PFSK-1 (cell line): Measurements from ENCODE around the gene CBX7.

Source experiments
- FOXP2 ChIP-seq: optimal IDR thresholded peaks from 2 replicates; pipeline ENCODE3; 2011; ENCODE audit warnings: borderline replicate concordance, control low read depth, inconsistent platforms; ENCODE audit not compliant: insufficient read depth; ENCODE audit errors: extremely low read length, extremely low read depth
- POLR2AphosphoS5 ChIP-seq: IDR thresholded peaks from 2 replicates; pipeline ENCODE4 v1.6.1; 2012; ENCODE audit warnings: low read depth, mild to moderate bottlenecking, control low read depth, low read length, moderate library complexity
- REST ChIP-seq, 2 experiments: IDR thresholded peaks; 2 replicates each; pipeline versions ENCODE4 v1.6.1 to v1.8.0; 2011 to 2012; ENCODE audit warnings: low read depth in 2 of 2, low read length in 2 of 2, control low read depth in 1 of 2, inconsistent platforms in 1 of 2, mild to moderate bottlenecking in 1 of 2, moderate library complexity in 1 of 2; ENCODE audit not compliant: insufficient read depth in 1 of 2
- SIN3A ChIP-seq: IDR thresholded peaks from 2 replicates; pipeline ENCODE4 v1.6.1; 2012; ENCODE audit warnings: mild to moderate bottlenecking, low read length, moderate library complexity, borderline replicate concordance; ENCODE audit not compliant: insufficient read depth
- TAF1 ChIP-seq: IDR thresholded peaks from 2 replicates; pipeline ENCODE4 v1.6.1; 2012; ENCODE audit warnings: low read length, control low read depth, borderline replicate concordance; ENCODE audit not compliant: insufficient read depth

The CBX7 gene

GRCh38 chr22:39094717-39095389 is 57.6 kb downstream of the CBX7 start:
- TF ChIP-seq TAF1 (no peak), POLR2AphosphoS5 (no peak), FOXP2 (no peak), REST (IDR thresholded peaks at IDR 0.05; ENCODE audit: insufficient read depth in 1 of 2, low read depth in 2 of 2, low read length in 2 of 2) (no peak)

GRCh38 chr22:39092111-39092862 is 60.2 kb downstream of the CBX7 start:
- TF ChIP-seq POLR2AphosphoS5, result no peak
- no peak for TF ChIP-seq SIN3A
- no peak for TF ChIP-seq FOXP2
- no peak for TF ChIP-seq TAF1
- TF ChIP-seq REST (IDR thresholded peaks at IDR 0.05; ENCODE audit: insufficient read depth in 1 of 2, low read depth in 2 of 2, low read length in 2 of 2), result no peak

GRCh38 chr22:39091126-39092081 is 61.1 kb downstream of the CBX7 start:
- TF ChIP-seq SIN3A, result no peak
- no peak for TF ChIP-seq REST (IDR thresholded peaks at IDR 0.05; ENCODE audit: insufficient read depth in 1 of 2, low read depth in 2 of 2, low read length in 2 of 2)
- no peak for TF ChIP-seq POLR2AphosphoS5
- TF ChIP-seq TAF1, result no peak
- TF ChIP-seq FOXP2, result no peak

- TF ChIP-seq FOXP2 (no peak), POLR2AphosphoS5 (no peak), REST (IDR thresholded peaks at IDR 0.05; ENCODE audit: insufficient read depth in 1 of 2, low read depth in 2 of 2, low read length in 2 of 2) (no peak), TAF1 (no peak), SIN3A (no peak)
Observed at GRCh38 chr22:39090426-39091064, 61.9 kb downstream of the CBX7 start.
